Measurements from ENCODE around the gene C17orf58. TPM values are rescaled to one million over a fixed set of nuclear protein-coding genes. Genes with fewer than 3 reads are reported as not detected.

C17orf58 gene
- total and polyA plus RNA-seq, 9 of the 15 experiments (the other 6 are each of a cell fraction or from before 2014, with no cell fraction given) = 8.6 to 37.4 (median 27.6) TPM

GRCh38 chr17:68035523-68036303 lies 39.4 kb upstream of the C17orf58 start, which contains the start of gene KPNA2 (continued):
- TF ChIP-seq AFF1 (IDR thresholded peaks at IDR 0.05; ENCODE audit: low read depth in 1 of 2, partially characterized antibody in 2 of 2) (no peak), CTCF (IDR thresholded peaks at IDR 0.05 in 2 of 3, conservative IDR thresholded peaks at IDR 0.05 in 1 of 3; ENCODE audit: insufficient read depth in 2 of 3, low read depth in 1 of 3, low read length in 3 of 3) (no peak), ZNF436 (CRISPR knock-in tag; IDR thresholded peaks at IDR 0.05) (no peak), ARID4B (CRISPR knock-in tag; IDR thresholded peaks at IDR 0.05) (peak; percentile 95), PATZ1 (CRISPR knock-in tag; IDR thresholded peaks at IDR 0.05; ENCODE audit: borderline replicate concordance) (no peak), ZNF668 (CRISPR knock-in tag; IDR thresholded peaks at IDR 0.05) (no peak), ETS1 (conservative IDR thresholded peaks at IDR 0.05; ENCODE audit: control insufficient read depth, low read depth, low read length) (0 out of 2 replicates have a peak, but pooled peaks have one; percentile 34), RBM15 (IDR thresholded peaks at IDR 0.05; ENCODE audit: insufficient read depth, low read length) (no peak), CAMTA2 (CRISPR knock-in tag; conservative IDR thresholded peaks at IDR 0.05) (no peak), RHOXF2B (CRISPR knock-in tag; conservative IDR thresholded peaks at IDR 0.05) (no peak), ZNF76 (CRISPR knock-in tag; IDR thresholded peaks at IDR 0.05; ENCODE audit: borderline replicate concordance) (0 out of 2 replicates have a peak, but pooled peaks have one; percentile 56), MXI1 (IDR thresholded peaks at IDR 0.05; ENCODE audit: low read depth, low read length) (no peak)
